Measurements from ENCODE around the gene KATNAL1.

DNA sequence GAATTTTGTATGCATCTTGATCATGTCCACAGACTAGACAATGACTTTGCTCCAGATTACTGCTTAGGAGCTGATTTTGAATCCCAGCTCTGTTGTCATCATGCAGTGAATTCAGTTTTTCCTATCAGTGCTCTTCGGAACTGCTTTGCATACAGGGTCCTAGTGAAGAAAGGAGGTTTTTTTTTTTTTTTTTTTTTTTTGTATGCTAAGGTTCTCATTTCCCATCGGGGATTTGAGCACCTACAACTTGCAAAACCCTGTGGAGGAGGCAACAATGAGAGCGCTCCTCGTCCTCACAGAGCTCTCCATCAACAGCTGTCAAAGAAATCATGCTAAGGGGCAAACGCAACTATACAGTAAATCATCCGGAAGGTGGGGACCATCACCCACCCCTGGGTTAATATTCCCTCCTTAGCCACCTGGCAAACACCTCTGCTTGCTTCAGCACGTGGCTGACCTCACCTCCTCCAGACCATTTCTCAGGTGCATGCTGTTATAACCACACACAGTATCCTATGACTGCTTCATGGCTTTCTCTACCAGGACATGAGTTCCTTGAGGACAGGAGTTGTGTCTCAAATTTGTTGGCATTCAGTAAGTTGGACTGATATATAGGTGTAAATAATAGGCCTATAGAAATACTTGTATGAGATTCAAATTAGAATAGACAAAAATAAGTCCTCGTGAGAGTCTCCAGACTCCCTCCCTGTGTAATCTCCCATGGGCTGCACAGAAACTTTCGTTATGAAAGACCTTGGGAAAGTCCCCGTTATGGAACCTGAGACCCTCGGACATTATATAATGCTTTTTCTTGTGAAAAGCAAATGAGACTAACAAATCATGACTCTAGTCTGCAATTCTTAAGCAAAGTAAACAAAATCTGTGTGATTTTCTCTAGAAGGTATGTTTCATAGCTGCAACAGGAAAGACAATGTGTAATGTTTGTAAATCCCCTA, 113.8 kb downstream of the KATNAL1 start:
- TF ChIP-seq CTCF (IDR thresholded peaks at IDR 0.05; ENCODE audit: poor library complexity) (no peak), EZH2 (IDR thresholded peaks at IDR 0.05; ENCODE audit: borderline replicate concordance) (no peak)
